Heart left ventricle (tissue), 16 donors: ENCODE measurements around the gene RBM15. TPM values are rescaled to one million over a fixed set of nuclear protein-coding genes. Genes with fewer than 3 reads are reported as not detected.

Source experiments
- ATAC-seq, 4 donors: fragments of 200-7000 bp; cut with Tn5 transposase; one replicate each; pipeline ENCODE4 v1.9.1; 2020 to 2022; ENCODE audit warnings: moderate library complexity in 4 of 4, mild to moderate bottlenecking in 3 of 4, moderate number of reproducible peaks in 1 of 4
- DNase-seq, 5 donors: peaks; one replicate each; pipeline ENCODE4 v3.0.0-alpha.2; 2020
- H3K27ac ChIP-seq, 12 donors: fragments of 200-600 bp; sonication (generic) in 4 of 12; one replicate each; pipeline versions ENCODE4 v1.5.0 to v1.8.0; 2016 to 2022; ENCODE audit warnings: mild to moderate bottlenecking in 2 of 12
- H3K27me3 ChIP-seq, 9 donors: fragments of 200-600 bp; sonication (generic) in 2 of 9; one replicate each; pipeline versions ENCODE4 v1.5.1 to v1.8.0; 2016 to 2022; ENCODE audit warnings: mild to moderate bottlenecking in 3 of 9
- H3K36me3 ChIP-seq, 9 donors: fragments of 200-600 bp; sonication (generic) in 2 of 9; one replicate each; pipeline versions ENCODE4 v1.5.0 to v1.8.0; 2018 to 2022; ENCODE audit warnings: mild to moderate bottlenecking in 2 of 9
- H3K4me1 ChIP-seq, 12 donors: fragments of 200-600 bp; sonication (generic) in 4 of 12; one replicate each; pipeline versions ENCODE4 v1.5.0 to v1.8.0; 2016 to 2022; ENCODE audit warnings: mild to moderate bottlenecking in 3 of 12
- H3K4me3 ChIP-seq, 12 donors: fragments of 200-600 bp; sonication (generic) in 4 of 12; one replicate each; pipeline versions ENCODE4 v1.5.0 to v1.8.0; 2017 to 2022; ENCODE audit warnings: mild to moderate bottlenecking in 9 of 12, moderate library complexity in 4 of 12
- H3K9me3 ChIP-seq, 12 donors: fragments of 200-600 bp; sonication (generic) in 4 of 12; one replicate each; pipeline versions ENCODE4 v1.5.0 to v1.8.0; 2016 to 2022; ENCODE audit warnings: mild to moderate bottlenecking in 1 of 12
- POLR2A ChIP-seq, 2 donors: fragments of 450-650 bp; IDR thresholded peaks; one replicate each; pipeline ENCODE4 v1.6.1; 2017; ENCODE audit warnings: antibody characterized with exemption in 2 of 2, mild to moderate bottlenecking in 2 of 2, moderate library complexity in 2 of 2
- WGBS, 4 donors: extraction: QIAGEN DNeasy Blood & Tissue Kit in 2 of 4; methylation state at CpG; one replicate each; pipeline versions ENCODE4 v1.1.5 to v1.1.7; 2013 to 2018; 5-methylcytosine and 5-hydroxymethylcytosine counted together
- intact Hi-C, 10 donors: fragments of 100-400 bp; cut with DNase I; formaldehyde crosslinking; loops; one replicate each; pipeline versions ENCODE4 v1.11.1 to v1.14.2; 2022
- polyA plus RNA-seq, 2 donors: library from polyadenylated mRNA; stranded (reverse); fragments of 200-250 nt; gene quantifications; one replicate each; pipeline ENCODE4 v1.2.3, GENCODE V29; 2013
- total RNA-seq, 9 donors: library from RNA; depleted of rRNA in 2 of 9; stranded (reverse); fragments of >200 nt in 2 of 9; fragmentation: NEBNext Ultra II Directional in 3 of 9; extraction: Animal tissue kit (Norgen Biotek cat#: 25700) in 3 of 9; gene quantifications; one replicate each; pipeline versions ENCODE4 v1.1.0 to v1.2.4, GENCODE V29; 2016 to 2023
- TF ChIP-seq, protein P1 (sequence below), 12 donors: fragments of 200-600 bp; sonication (generic) in 4 of 12; IDR thresholded peaks; one replicate each; pipeline versions ENCODE4 v1.5.0 to v1.8.0; 2018 to 2022; ENCODE audit warnings: antibody characterized with exemption in 12 of 12, mild to moderate bottlenecking in 5 of 12
- donor health status: ischemic (EF 13 %, LVEDD 7.1; RV severe dilation, severe dysfunction).
- donor health status: healthy with polysubstance abuse.
- donor health status: DM: no; HTN: yes; CAD: no.
- donor health status: DM: no; HTN: no; CAD: no.
- donor health status: ischemic (EF 25% LVEDD 6.9; RV normal size, moderate dysfunction).
- donor health status: ischemic (EF 25% LVEDD 5.7; RV mildly dilated, moderate dysfunction).
- donor health status: healthy.
- donor health status: DM: yes; HTN: yes; CAD: no.
- donor health status: ischemic (EF 35%, LVEDD 5.7; RV mildly dilated, moderate dysfunction).
- donor health status: nonischemic (EF 11% LVEDD 7.7; RV severe dilation, severe dysfunction).
- donor health status: DM: yes; HTN: yes; CAD: no.
- donor health status: PGD.
- donor health status: ischemic (EF 29% LVEDD 5.4; RV normal size, mild dysfunction).
- donor health status: nonischemic (EF 23%, LVEDD 6.1; RV moderate dilation, normal function).

RBM15 gene
- total and polyA plus RNA-seq, 11 donors: 4.6 to 24.4 (median 16.3) TPM

DNA sequence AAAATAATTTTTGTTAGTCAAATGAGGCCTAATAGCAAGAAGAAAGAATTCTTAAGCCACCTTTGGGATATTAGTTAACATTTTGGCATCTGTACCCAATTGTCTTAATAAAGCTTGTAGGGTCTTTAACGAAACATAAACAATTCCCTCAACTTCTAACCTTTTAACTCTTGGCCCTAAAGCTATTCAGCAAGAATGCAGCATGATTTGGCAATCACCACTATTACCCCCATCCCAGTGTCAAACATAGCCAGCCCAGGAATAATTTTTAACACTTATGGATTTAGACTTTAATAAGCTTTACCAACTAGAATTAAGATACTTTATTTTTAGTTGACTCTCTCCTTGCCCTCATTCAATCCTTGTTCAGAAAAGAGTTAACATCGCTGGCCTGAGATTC is 54.1 kb downstream of the RBM15 start:
- H3K27me3 ChIP-seq: no peaks in the 10 kb centered on the region
- intact Hi-C loops: loop anchor here in 1 of 10 donors (5.0 kb wide), 1 partner anchor 41 kb away; no protein-coding TSS in a partner anchor
- no peak overlapping the region for H3K4me3 ChIP-seq
- no peak for ATAC-seq
- 87 to 96% (median 93%) methylated on average over 2 of the region's 2 CpGs for WGBS, 4 donors
- peaks cover 0 to 4% (median 0%) of the 10 kb centered on the region in 12 donors for H3K4me1 ChIP-seq
- peaks cover 0 to 38% (median 6%) of the 10 kb centered on the region in 9 donors for H3K36me3 ChIP-seq
- TF ChIP-seq POLR2A (IDR thresholded peaks at IDR 0.05): no peak
- TF ChIP-seq, protein P1, sequence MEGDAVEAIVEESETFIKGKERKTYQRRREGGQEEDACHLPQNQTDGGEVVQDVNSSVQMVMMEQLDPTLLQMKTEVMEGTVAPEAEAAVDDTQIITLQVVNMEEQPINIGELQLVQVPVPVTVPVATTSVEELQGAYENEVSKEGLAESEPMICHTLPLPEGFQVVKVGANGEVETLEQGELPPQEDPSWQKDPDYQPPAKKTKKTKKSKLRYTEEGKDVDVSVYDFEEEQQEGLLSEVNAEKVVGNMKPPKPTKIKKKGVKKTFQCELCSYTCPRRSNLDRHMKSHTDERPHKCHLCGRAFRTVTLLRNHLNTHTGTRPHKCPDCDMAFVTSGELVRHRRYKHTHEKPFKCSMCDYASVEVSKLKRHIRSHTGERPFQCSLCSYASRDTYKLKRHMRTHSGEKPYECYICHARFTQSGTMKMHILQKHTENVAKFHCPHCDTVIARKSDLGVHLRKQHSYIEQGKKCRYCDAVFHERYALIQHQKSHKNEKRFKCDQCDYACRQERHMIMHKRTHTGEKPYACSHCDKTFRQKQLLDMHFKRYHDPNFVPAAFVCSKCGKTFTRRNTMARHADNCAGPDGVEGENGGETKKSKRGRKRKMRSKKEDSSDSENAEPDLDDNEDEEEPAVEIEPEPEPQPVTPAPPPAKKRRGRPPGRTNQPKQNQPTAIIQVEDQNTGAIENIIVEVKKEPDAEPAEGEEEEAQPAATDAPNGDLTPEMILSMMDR (IDR thresholded peaks at IDR 0.05): no peak
- no peak overlapping the region for H3K27ac ChIP-seq
- DNase-seq: no peak
- no peaks in the 10 kb centered on the region for H3K9me3 ChIP-seq

GRCh38 chr1:110393691-110394492 is 54.7 kb downstream of the RBM15 start:
- Histone ChIP-seq H3K36me3 (peaks cover 0 to 42% (median 10%) of the 10 kb centered on the region in 9 donors), H3K4me1 (peaks cover 0 to 4% (median 0%) of the 10 kb centered on the region in 12 donors), H3K27me3 (no peaks in the 10 kb centered on the region), H3K4me3 (no peak overlapping the region), H3K27ac (no peak overlapping the region), H3K9me3 (no peaks in the 10 kb centered on the region)
- TF ChIP-seq POLR2A (IDR thresholded peaks at IDR 0.05): no peak
- TF ChIP-seq, protein P1 (IDR thresholded peaks at IDR 0.05): no peak
- DNase-seq (no peak), ATAC-seq (no peak)
- intact Hi-C loops: loop anchor here in 1 of 10 donors (5.0 kb wide), 1 partner anchor 42 kb away; no protein-coding TSS in a partner anchor
- WGBS, 4 donors: 81 to 92% (median 91%) methylated on average over 3 of the region's 3 CpGs

GRCh38 chr1:110394493-110394820 is 55.3 kb downstream of the RBM15 start:
- no peak for TF ChIP-seq POLR2A (IDR thresholded peaks at IDR 0.05)
- TF ChIP-seq, protein P1 (IDR thresholded peaks at IDR 0.05): no peak
- H3K4me1 ChIP-seq: peaks cover 0 to 4% (median 0%) of the 10 kb centered on the region in 12 donors
- no peaks in the 10 kb centered on the region for H3K27me3 ChIP-seq
- no peaks in the 10 kb centered on the region for H3K9me3 ChIP-seq
- 90 to 95% (median 94%) methylated on average over 3 of the region's 3 CpGs for WGBS, 4 donors
- intact Hi-C loops: loop anchor here in 1 of 10 donors (5.0 kb wide), 1 partner anchor 42 kb away; no protein-coding TSS in a partner anchor
- no peak overlapping the region for H3K27ac ChIP-seq
- ATAC-seq: no peak
- DNase-seq: no peak
- peaks cover 0 to 47% (median 16%) of the 10 kb centered on the region in 9 donors for H3K36me3 ChIP-seq
- H3K4me3 ChIP-seq: no peak overlapping the region

Other genes starting within 250 kb of the RBM15 start
- gene UBL4B, start 226.9 kb upstream of the RBM15 start, total RNA-seq: not detected
- under 1 TPM in 1 of 2 donors, not detected in 1; 0.11 TPM for gene UBL4B, start 226.9 kb upstream of the RBM15 start, polyA plus RNA-seq
- under 1 TPM in 7 of 9 donors, not detected in 2; 0.07 to 0.50 (median 0.32) TPM for gene SLC6A17, start 188.9 kb upstream of the RBM15 start, total RNA-seq
- under 1 TPM in 1 of 2 donors, not detected in 1; 0.15 TPM for gene SLC6A17, start 188.9 kb upstream of the RBM15 start, polyA plus RNA-seq
- 10 to 100 TPM in 3 of 9 donors, 1 to 10 TPM in 6; 4.9 to 15.2 (median 6.7) TPM for gene KCNC4, start 129.1 kb upstream of the RBM15 start, total RNA-seq
- gene KCNC4, start 129.1 kb upstream of the RBM15 start, polyA plus RNA-seq: 1 to 10 TPM; 2.4 to 3.1 TPM
- gene SLC16A4, start 51.6 kb downstream of the RBM15 start, total RNA-seq: 1 to 10 TPM; 1.6 to 4.8 (median 2.3) TPM
- gene SLC16A4, start 51.6 kb downstream of the RBM15 start, polyA plus RNA-seq: 1 to 10 TPM in 1 of 2 donors, under 1 TPM in 1; 1.00 to 1.9 TPM
- 100 to 1,000 TPM; 130 to 267 (median 221) TPM for gene LAMTOR5, start 68.3 kb downstream of the RBM15 start, total RNA-seq
- 100 to 1,000 TPM; 510 to 549 TPM for gene LAMTOR5, start 68.3 kb downstream of the RBM15 start, polyA plus RNA-seq
- gene PROK1, start 111.8 kb downstream of the RBM15 start, total RNA-seq: 1 to 10 TPM in 1 of 9 donors, under 1 TPM in 4, not detected in 4; 0.23 to 2.1 (median 0.40) TPM
- gene PROK1, start 111.8 kb downstream of the RBM15 start, polyA plus RNA-seq: 1 to 10 TPM in 1 of 2 donors, under 1 TPM in 1; 0.07 to 3.4 TPM
- not detected for gene KCNA10, start 179.8 kb downstream of the RBM15 start, total RNA-seq
- not detected for gene KCNA10, start 179.8 kb downstream of the RBM15 start, polyA plus RNA-seq